GM18858 (cell line): ENCODE results near the gene EFCAB3.
"Not testable (repeated sequence)": the region's sequence is repeated elsewhere in the genome, so short reads cannot be mapped to it uniquely, and the experiment has no call there.

ENCODE experiments used
- ATAC-seq: cut with Tn5 transposase; IDR thresholded peaks from one replicate; pipeline ENCODE4 v1.9.1; 2021; ENCODE audit not compliant: unreplicated experiment

The EFCAB3 gene

DNA sequence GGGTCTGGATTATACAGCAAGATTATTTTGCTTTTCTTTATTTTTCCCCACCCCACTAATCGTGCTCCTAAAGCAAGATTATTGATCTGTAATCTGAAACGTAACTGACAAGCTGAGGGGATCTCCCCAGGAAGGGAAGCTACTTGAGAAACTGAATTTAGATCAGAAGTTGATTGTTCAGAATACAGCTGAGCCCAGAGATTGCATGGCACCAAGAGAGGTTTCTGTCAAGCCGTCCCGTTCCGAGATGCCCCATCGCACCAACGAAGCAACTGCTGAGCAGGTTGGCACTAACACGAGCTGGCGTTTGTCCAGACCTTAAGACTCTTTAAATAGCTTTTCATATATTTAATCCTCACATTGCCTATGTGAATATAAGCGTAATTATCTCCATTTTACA lies 78.1 kb downstream of the EFCAB3 start:
- not testable (repeated sequence) for ATAC-seq

DNA sequence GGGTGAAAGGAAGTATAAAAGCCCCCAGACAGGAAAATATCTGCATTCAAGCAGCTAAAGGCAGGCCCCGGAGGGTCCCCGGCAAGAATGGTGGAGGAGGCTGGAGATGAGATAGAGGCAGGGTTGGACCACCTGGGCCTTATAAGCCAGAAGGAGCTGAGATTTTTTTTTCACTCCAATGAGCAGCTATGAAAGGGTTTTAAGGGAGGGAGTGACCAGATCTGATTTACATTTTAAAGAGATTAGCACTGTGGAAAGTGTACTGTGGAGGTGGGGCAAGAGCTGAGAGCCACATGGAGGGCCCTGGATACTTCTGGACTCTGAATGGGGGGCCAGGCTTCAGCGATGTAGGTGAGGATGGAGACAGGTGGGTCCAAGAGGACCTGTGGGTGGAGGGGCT lies 84.1 kb downstream of the EFCAB3 start:
- ATAC-seq = not testable (repeated sequence)

DNA sequence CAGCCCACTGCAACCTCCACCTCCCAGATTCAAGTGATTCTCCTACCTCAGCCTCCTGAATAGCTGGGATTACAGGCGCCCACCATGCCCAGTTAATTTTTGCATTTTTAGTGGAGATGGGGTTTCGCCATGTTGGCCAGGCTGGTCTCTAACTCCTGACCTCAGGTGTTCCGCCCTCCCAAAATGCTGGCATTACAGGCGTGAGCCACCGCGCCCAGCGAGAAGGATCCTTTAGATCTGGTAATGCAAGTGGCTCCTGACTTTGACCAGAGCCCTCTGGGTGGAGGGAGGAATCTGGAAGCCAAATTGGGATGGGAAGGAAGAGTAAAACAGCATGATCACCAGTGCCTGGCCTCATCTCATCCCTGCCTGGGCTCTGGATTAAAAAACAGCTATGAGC lies 84.9 kb downstream of the EFCAB3 start:
- ATAC-seq = not testable (repeated sequence)
